ENCODE data around the gene CCDC68.

- TF ChIP-seq CTCF (IDR thresholded peaks at IDR 0.05): no peak
- no peak for TF ChIP-seq POLR2A (IDR thresholded peaks at IDR 0.05)
Measured at GRCh38 chr18:54932472-54932871, 26.8 kb downstream of the CCDC68 start.

All from testis (tissue), 2 donors.